Mesothelial cell of epicardium (in vitro differentiated cells): Measurements from ENCODE around the gene ZNF629. TPM values are rescaled to one million over a fixed set of nuclear protein-coding genes. Genes with fewer than 3 reads are reported as not detected.

ENCODE experiments used
- DNase-seq, 2 experiments: peaks; one replicate each; pipeline ENCODE4 v3.0.0; 2021; ENCODE audit warnings: low spot score in 2 of 2; ENCODE audit not compliant: unreplicated experiment in 2 of 2
- H3K27ac Mint-ChIP-seq: 2 replicates; pipeline ENCODE4 v1.8.0; 2021; ENCODE audit warnings: mixed read lengths
- H3K27me3 Mint-ChIP-seq: 2 replicates; pipeline ENCODE4 v1.8.0; 2021; ENCODE audit warnings: low read depth, mixed read lengths
- H3K36me3 Mint-ChIP-seq: 2 replicates; pipeline ENCODE4 v1.8.0; 2021; ENCODE audit warnings: mixed read lengths
- H3K4me1 Mint-ChIP-seq: 2 replicates; pipeline ENCODE4 v1.8.0; 2021; ENCODE audit warnings: mixed read lengths
- H3K4me3 Mint-ChIP-seq: 2 replicates; pipeline ENCODE4 v1.8.0; 2021; ENCODE audit warnings: mild to moderate bottlenecking, moderate library complexity, mixed read lengths
- H3K9me3 Mint-ChIP-seq: 2 replicates; pipeline ENCODE4 v1.8.0; 2021; ENCODE audit warnings: mixed read lengths
- CTCF ChIP-seq: fragments of 200-600 bp; sonication (generic); IDR thresholded peaks from one replicate; pipeline ENCODE4 v1.5.0; 2021; ENCODE audit warnings: antibody characterized with exemption; ENCODE audit not compliant: unreplicated experiment
- total RNA-seq: library from RNA; stranded (reverse); gene quantifications from 3 replicates; pipeline ENCODE4 v1.2.1, GENCODE V29; 2021

Gene ZNF629
- total RNA-seq, 1 donor from 2014 or later, result 40.8 TPM

GRCh38 chr16:30750876-30751465 lies 36.0 kb downstream of the ZNF629 start:
- no peaks in the 10 kb centered on the region for H3K9me3 Mint-ChIP-seq
- no peak for TF ChIP-seq CTCF
- H3K4me3 Mint-ChIP-seq, result no peak overlapping the region
- H3K27me3 Mint-ChIP-seq, result no peaks in the 10 kb centered on the region
- peaks cover 17% of the 10 kb centered on the region for H3K36me3 Mint-ChIP-seq
- DNase-seq, result no peak
- peaks cover 7% of the 10 kb centered on the region for H3K4me1 Mint-ChIP-seq
- no peak overlapping the region for H3K27ac Mint-ChIP-seq

GRCh38 chr16:30750201-30750600 lies 36.8 kb downstream of the ZNF629 start:
- Mint-ChIP-seq H3K4me1 (peaks cover 7% of the 10 kb centered on the region), H3K4me3 (peak overlapping the region; percentile 71), H3K36me3 (peaks cover 17% of the 10 kb centered on the region), H3K27me3 (no peaks in the 10 kb centered on the region), H3K9me3 (no peaks in the 10 kb centered on the region), H3K27ac (no peak overlapping the region)
- DNase-seq, result no peak
- TF ChIP-seq CTCF, result no peak

- no peaks in the 10 kb centered on the region for H3K27me3 Mint-ChIP-seq
- no peak for DNase-seq
Observed at GRCh38 chr16:30748634-30749445, 38.2 kb downstream of the ZNF629 start.

GRCh38 chr16:30747799-30748633 lies 39.0 kb downstream of the ZNF629 start, which contains the start of gene PHKG2:
TSS of gene PHKG2 (plus strand) at chr16:30748425. CDS start at chr16:30748821, 396 bp downstream.
- Mint-ChIP-seq H3K4me3 (peak within 1 kb of the TSS; percentile 91), H3K4me1 (peaks cover 7% of the 10 kb centered on the region), H3K9me3 (no peaks in the 10 kb centered on the region), H3K27ac (peak within 1 kb of the TSS; percentile 86), H3K27me3 (no peaks in the 10 kb centered on the region), H3K36me3 (peaks cover 20% of the 10 kb centered on the region)
- DNase-seq, result peak; percentile 96
- TF ChIP-seq CTCF, result no peak

More at GRCh38 chr16:30748634-30749445, 38.2 kb downstream of the ZNF629 start:
- peaks cover 7% of the 10 kb centered on the region for H3K4me1 Mint-ChIP-seq
- peaks cover 16% of the 10 kb centered on the region for H3K36me3 Mint-ChIP-seq
- peak overlapping the region; percentile 86 for H3K27ac Mint-ChIP-seq
- H3K4me3 Mint-ChIP-seq, result peak overlapping the region; percentile 91
- H3K9me3 Mint-ChIP-seq, result no peaks in the 10 kb centered on the region
- no peak for TF ChIP-seq CTCF

- peak overlapping the region; percentile 83 for H3K27ac Mint-ChIP-seq
- no peaks in the 10 kb centered on the region for H3K9me3 Mint-ChIP-seq
- H3K27me3 Mint-ChIP-seq, result no peaks in the 10 kb centered on the region
- no peak for DNase-seq
- peaks cover 7% of the 10 kb centered on the region for H3K4me1 Mint-ChIP-seq
- no peak for TF ChIP-seq CTCF
- H3K4me3 Mint-ChIP-seq, result peak overlapping the region; percentile 91
- peaks cover 20% of the 10 kb centered on the region for H3K36me3 Mint-ChIP-seq
Observed at GRCh38 chr16:30747331-30747730, 39.7 kb downstream of the ZNF629 start.
